ENCODE data around the gene SYNPO2L.
"Not testable (repeated sequence)": the region's sequence is repeated elsewhere in the genome, so short reads cannot be mapped to it uniquely, and the experiment has no call there.

The SYNPO2L gene

GRCh38 chr10:73662705-73663104 lies 6.9 kb upstream of the SYNPO2L start:
- DNase-seq; H3K4me3 ChIP-seq (ENCODE audit: low read length); H3K4me2 ChIP-seq (ENCODE audit: low read depth, low read length); H3K4me1 ChIP-seq (ENCODE audit: low read length); H3K79me2 ChIP-seq (ENCODE audit: low read length); H3K27me3 ChIP-seq (replicated peaks; ENCODE audit: insufficient read depth, low read length); H4K20me1 ChIP-seq (ENCODE audit: insufficient read depth, low read length); H3K9me2 ChIP-seq (replicated peaks; ENCODE audit: insufficient read depth, low read length); H3F3A ChIP-seq (ENCODE audit: insufficient read depth, low read length); H3K36me3 ChIP-seq (replicated peaks; ENCODE audit: insufficient read depth, low read length); H3K27ac ChIP-seq (ENCODE audit: low read length); H2AFZ ChIP-seq (ENCODE audit: low read length); H3K9me3 ChIP-seq (replicated peaks; ENCODE audit: insufficient read depth, low read length); H3K9ac ChIP-seq (ENCODE audit: low read length): not testable (repeated sequence)

GRCh38 chr10:73655257-73655989 lies 406 bp downstream of the SYNPO2L start:
- no peak overlapping the region for H3K27ac ChIP-seq (ENCODE audit: low read length)
- no peaks in the 10 kb centered on the region for H3K9me3 ChIP-seq (replicated peaks; ENCODE audit: insufficient read depth, low read length)
- no peaks in the 10 kb centered on the region for H3K79me2 ChIP-seq (ENCODE audit: low read length)
- no peaks in the 10 kb centered on the region for H3K27me3 ChIP-seq (replicated peaks; ENCODE audit: insufficient read depth, low read length)
- H3K9ac ChIP-seq (ENCODE audit: low read length), result no peak overlapping the region
- H3K4me3 ChIP-seq (ENCODE audit: low read length), result no peak overlapping the region
- H3K4me2 ChIP-seq (ENCODE audit: low read depth, low read length), result no peak overlapping the region
- peaks cover 11% of the 10 kb centered on the region for H3K4me1 ChIP-seq (ENCODE audit: low read length)
- H3K9me2 ChIP-seq (replicated peaks; ENCODE audit: insufficient read depth, low read length), result no peaks in the 10 kb centered on the region
- no peaks in the 10 kb centered on the region for H3F3A ChIP-seq (ENCODE audit: insufficient read depth, low read length)
- no peak for TF ChIP-seq EZH2 (optimal IDR thresholded peaks at IDR 0.05; ENCODE audit: low read depth, low read length)
- TF ChIP-seq EZH2phosphoT487 (IDR thresholded peaks at IDR 0.05; ENCODE audit: low read length), result no peak
- H4K20me1 ChIP-seq (ENCODE audit: insufficient read depth, low read length), result no peaks in the 10 kb centered on the region
- no peaks in the 10 kb centered on the region for H3K36me3 ChIP-seq (replicated peaks; ENCODE audit: insufficient read depth, low read length)
- DNase-seq, result no peak
- H2AFZ ChIP-seq (ENCODE audit: low read length), result no peak overlapping the region

DNA sequence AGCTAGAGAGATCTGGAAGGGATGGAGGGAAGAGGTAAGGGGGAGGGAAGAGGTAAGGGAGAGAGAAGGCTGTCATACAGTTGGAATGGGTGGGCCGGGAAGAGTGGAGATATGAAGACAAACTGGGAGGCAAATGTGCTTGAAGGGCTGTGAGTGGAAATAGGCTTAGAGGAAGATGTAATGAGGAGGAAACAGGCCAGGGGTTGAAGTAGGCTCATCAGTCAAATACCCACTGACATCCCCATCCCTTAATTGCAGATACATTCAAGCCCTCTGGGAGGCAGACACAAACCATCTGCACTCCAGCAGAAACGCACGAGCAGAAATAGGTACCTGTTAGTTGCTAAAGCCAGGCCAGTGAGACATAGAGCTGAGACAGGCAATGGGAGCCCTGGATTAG lies 2.1 kb downstream of the SYNPO2L start:
- H3K4me2 ChIP-seq (ENCODE audit: low read depth, low read length), result no peak overlapping the region
- peaks cover 19% of the 10 kb centered on the region for H3K4me1 ChIP-seq (ENCODE audit: low read length)
- no peaks in the 10 kb centered on the region for H3F3A ChIP-seq (ENCODE audit: insufficient read depth, low read length)
- no peaks in the 10 kb centered on the region for H3K27me3 ChIP-seq (replicated peaks; ENCODE audit: insufficient read depth, low read length)
- DNase-seq, result no peak
- TF ChIP-seq, protein P1, sequence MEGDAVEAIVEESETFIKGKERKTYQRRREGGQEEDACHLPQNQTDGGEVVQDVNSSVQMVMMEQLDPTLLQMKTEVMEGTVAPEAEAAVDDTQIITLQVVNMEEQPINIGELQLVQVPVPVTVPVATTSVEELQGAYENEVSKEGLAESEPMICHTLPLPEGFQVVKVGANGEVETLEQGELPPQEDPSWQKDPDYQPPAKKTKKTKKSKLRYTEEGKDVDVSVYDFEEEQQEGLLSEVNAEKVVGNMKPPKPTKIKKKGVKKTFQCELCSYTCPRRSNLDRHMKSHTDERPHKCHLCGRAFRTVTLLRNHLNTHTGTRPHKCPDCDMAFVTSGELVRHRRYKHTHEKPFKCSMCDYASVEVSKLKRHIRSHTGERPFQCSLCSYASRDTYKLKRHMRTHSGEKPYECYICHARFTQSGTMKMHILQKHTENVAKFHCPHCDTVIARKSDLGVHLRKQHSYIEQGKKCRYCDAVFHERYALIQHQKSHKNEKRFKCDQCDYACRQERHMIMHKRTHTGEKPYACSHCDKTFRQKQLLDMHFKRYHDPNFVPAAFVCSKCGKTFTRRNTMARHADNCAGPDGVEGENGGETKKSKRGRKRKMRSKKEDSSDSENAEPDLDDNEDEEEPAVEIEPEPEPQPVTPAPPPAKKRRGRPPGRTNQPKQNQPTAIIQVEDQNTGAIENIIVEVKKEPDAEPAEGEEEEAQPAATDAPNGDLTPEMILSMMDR (IDR thresholded peaks at IDR 0.05; ENCODE audit: low read length), result no peak
- no peak for TF ChIP-seq EZH2phosphoT487 (IDR thresholded peaks at IDR 0.05; ENCODE audit: low read length)
- no peak for TF ChIP-seq EZH2 (optimal IDR thresholded peaks at IDR 0.05; ENCODE audit: low read depth, low read length)
- no peaks in the 10 kb centered on the region for H3K79me2 ChIP-seq (ENCODE audit: low read length)
- no peak overlapping the region for H2AFZ ChIP-seq (ENCODE audit: low read length)
- no peaks in the 10 kb centered on the region for H3K9me3 ChIP-seq (replicated peaks; ENCODE audit: insufficient read depth, low read length)
- no peak overlapping the region for H3K27ac ChIP-seq (ENCODE audit: low read length)
- no peak overlapping the region for H3K9ac ChIP-seq (ENCODE audit: low read length)
- no peaks in the 10 kb centered on the region for H3K9me2 ChIP-seq (replicated peaks; ENCODE audit: insufficient read depth, low read length)
- no peaks in the 10 kb centered on the region for H4K20me1 ChIP-seq (ENCODE audit: insufficient read depth, low read length)
- H3K36me3 ChIP-seq (replicated peaks; ENCODE audit: insufficient read depth, low read length), result no peaks in the 10 kb centered on the region
- H3K4me3 ChIP-seq (ENCODE audit: low read length), result no peak overlapping the region

DNA sequence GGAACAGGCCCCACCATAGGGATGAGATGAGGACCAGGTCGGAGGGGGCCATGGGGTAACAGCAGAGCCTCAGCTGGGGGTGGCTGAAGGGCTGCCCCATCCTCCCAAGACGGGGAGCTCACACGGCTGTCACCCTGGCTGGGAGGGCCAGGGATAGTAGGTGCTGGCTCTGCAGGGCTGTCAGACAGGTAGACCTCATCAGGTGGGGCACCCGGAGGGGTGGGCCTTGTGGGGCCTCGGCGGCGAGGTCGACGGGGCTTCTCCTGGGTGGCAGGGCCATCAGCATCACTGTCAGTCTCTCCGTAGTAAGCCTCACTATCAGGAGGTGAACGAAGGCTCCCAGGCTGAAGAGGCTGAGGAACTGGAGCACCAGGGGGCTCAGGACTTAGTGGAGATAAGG lies 2.6 kb downstream of the SYNPO2L start:
- Histone ChIP-seq H3K4me2 (ENCODE audit: low read depth, low read length) (no peak overlapping the region), H3K4me3 (ENCODE audit: low read length) (no peak overlapping the region), H3K27me3 (replicated peaks; ENCODE audit: insufficient read depth, low read length) (no peaks in the 10 kb centered on the region), H3K27ac (ENCODE audit: low read length) (no peak overlapping the region), H3K9me2 (replicated peaks; ENCODE audit: insufficient read depth, low read length) (no peaks in the 10 kb centered on the region), H3F3A (ENCODE audit: insufficient read depth, low read length) (no peaks in the 10 kb centered on the region), H3K79me2 (ENCODE audit: low read length) (no peaks in the 10 kb centered on the region), H3K9ac (ENCODE audit: low read length) (no peak overlapping the region), H3K36me3 (replicated peaks; ENCODE audit: insufficient read depth, low read length) (no peaks in the 10 kb centered on the region), H3K9me3 (replicated peaks; ENCODE audit: insufficient read depth, low read length) (no peaks in the 10 kb centered on the region), H3K4me1 (ENCODE audit: low read length) (peaks cover 19% of the 10 kb centered on the region), H2AFZ (ENCODE audit: low read length) (no peak overlapping the region), H4K20me1 (ENCODE audit: insufficient read depth, low read length) (no peaks in the 10 kb centered on the region)
- no peak for TF ChIP-seq EZH2phosphoT487 (IDR thresholded peaks at IDR 0.05; ENCODE audit: low read length)
- TF ChIP-seq, protein P1 (IDR thresholded peaks at IDR 0.05; ENCODE audit: low read length), result no peak
- no peak for TF ChIP-seq EZH2 (optimal IDR thresholded peaks at IDR 0.05; ENCODE audit: low read depth, low read length)
- no peak for DNase-seq

All from MM.1S (cell line).